GM12892 (cell line): Measurements from ENCODE around the gene ARL15.

Source experiments
- POLR2A ChIP-seq: IDR thresholded peaks from 2 replicates; pipeline ENCODE4 v1.6.1; 2011; ENCODE audit warnings: low read depth, low read length, control low read depth
- POLR2AphosphoS5 ChIP-seq: IDR thresholded peaks from 2 replicates; pipeline ENCODE4 v1.6.1; 2011; ENCODE audit warnings: low read depth, low read length, control low read depth

- TF ChIP-seq POLR2AphosphoS5 (no peak), POLR2A (no peak)
These were observed 369.5 kb downstream of the ARL15 start for GRCh38 chr5:53940921-53941320.
